GM12878 (cell line): ENCODE data around the gene FNDC3A. TPM values are rescaled to one million over a fixed set of nuclear protein-coding genes. Genes with fewer than 3 reads are reported as not detected.

Source experiments
- BHLHE40 ChIP-seq, 2 experiments: fragments of 450-650 bp in 1 of 2; IDR thresholded peaks; 2 replicates each; pipeline ENCODE4 v1.6.1; 2011 to 2017; ENCODE audit warnings: low read depth in 2 of 2, borderline replicate concordance in 1 of 2, improper control_type of control experiment in 1 of 2, low read length in 1 of 2, mild to moderate bottlenecking in 1 of 2
- MYC ChIP-seq: IDR thresholded peaks from 2 replicates; pipeline ENCODE4 v1.6.1; 2011; ENCODE audit warnings: mild to moderate bottlenecking, low read length, moderate library complexity, inconsistent platforms; ENCODE audit not compliant: insufficient read depth, insufficient replicate concordance, insufficient read length, severe bottlenecking
- POLR2A ChIP-seq: IDR thresholded peaks from 2 replicates; pipeline ENCODE4 v1.6.1; 2011; ENCODE audit warnings: low read depth, mild to moderate bottlenecking, low read length
- POLR2AphosphoS5 ChIP-seq: IDR thresholded peaks from 2 replicates; pipeline ENCODE4 v1.6.1; 2011; ENCODE audit warnings: mild to moderate bottlenecking, low read length, inconsistent platforms
- polyA plus RNA-seq, 11 experiments: library from polyadenylated mRNA; depleted of rRNA in 4 of 11; unstranded in 6 of 11; stranded (reverse) in 5 of 11; fragments of >200 nt; fragmentation: Nextera tagmentation in 4 of 11; fragmentation: Illumina TruSeq in 1 of 11; extraction: Ambion mirVana in 4 of 11; extraction: Trizol in 1 of 11; gene quantifications; 1 replicate in 1 of 11; 2 replicates in 10 of 11; pipeline versions ENCODE4 v1.2.1 to v1.2.3, GENCODE V29; 2011 to 2016; ENCODE audit warnings: inconsistent platforms in 2 of 11, missing spikeins in 2 of 11, low read depth in 1 of 11
- total RNA-seq, 4 experiments: library from RNA; depleted of rRNA in 3 of 4; stranded (reverse); fragments of >200 nt in 3 of 4; fragmentation: Illumina TruSeq in 1 of 4; extraction: Trizol in 1 of 4; gene quantifications; 2 replicates each; pipeline versions ENCODE4 v1.2.1 to v1.2.3, GENCODE V29; 2013 to 2021
- TF ChIP-seq, protein P1 (sequence below): fragments of 450-650 bp; IDR thresholded peaks from 2 replicates; pipeline ENCODE4 v1.6.1; 2017; ENCODE audit warnings: mild to moderate bottlenecking, moderate library complexity
- TF ChIP-seq, protein P2 (sequence below): fragments of 450-650 bp; IDR thresholded peaks from 2 replicates; pipeline ENCODE4 v1.6.1; 2016; ENCODE audit warnings: mild to moderate bottlenecking
- TF ChIP-seq, protein P3 (sequence below): fragments of 450-650 bp; formaldehyde crosslinking; IDR thresholded peaks from 2 replicates; pipeline ENCODE4 v1.5.0; 2022; ENCODE audit warnings: mild to moderate bottlenecking, missing genetic modification characterization

Gene FNDC3A
- total and polyA plus RNA-seq, 10 of the 15 experiments (the other 5 are each of a cell fraction or from before 2014, with no cell fraction given): 6.3 to 46.4 (median 22.8) TPM

DNA sequence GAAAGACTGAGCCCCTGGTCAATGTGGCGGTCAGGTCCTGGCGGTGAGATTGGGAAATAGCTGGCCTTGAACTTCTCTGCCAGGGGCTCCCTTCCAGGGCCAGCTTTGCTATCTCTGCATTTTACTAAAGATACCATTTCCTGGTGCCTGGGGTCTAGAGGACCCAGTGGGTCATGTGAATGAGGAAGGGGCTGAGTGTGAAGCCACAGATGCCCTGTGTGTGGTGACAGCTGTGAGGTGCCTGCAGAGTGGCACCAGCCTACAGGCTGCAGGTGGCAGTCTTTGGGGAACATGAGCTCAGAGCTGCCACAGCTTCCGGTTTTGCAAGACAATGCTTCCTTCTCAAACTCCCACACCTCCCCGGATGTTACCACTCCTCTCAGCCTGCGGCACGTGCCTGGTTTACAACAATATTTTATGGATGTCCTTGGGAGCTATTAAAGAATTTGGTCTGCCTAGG, 239.2 kb downstream of the FNDC3A start (continued):
- TF ChIP-seq, protein P1, sequence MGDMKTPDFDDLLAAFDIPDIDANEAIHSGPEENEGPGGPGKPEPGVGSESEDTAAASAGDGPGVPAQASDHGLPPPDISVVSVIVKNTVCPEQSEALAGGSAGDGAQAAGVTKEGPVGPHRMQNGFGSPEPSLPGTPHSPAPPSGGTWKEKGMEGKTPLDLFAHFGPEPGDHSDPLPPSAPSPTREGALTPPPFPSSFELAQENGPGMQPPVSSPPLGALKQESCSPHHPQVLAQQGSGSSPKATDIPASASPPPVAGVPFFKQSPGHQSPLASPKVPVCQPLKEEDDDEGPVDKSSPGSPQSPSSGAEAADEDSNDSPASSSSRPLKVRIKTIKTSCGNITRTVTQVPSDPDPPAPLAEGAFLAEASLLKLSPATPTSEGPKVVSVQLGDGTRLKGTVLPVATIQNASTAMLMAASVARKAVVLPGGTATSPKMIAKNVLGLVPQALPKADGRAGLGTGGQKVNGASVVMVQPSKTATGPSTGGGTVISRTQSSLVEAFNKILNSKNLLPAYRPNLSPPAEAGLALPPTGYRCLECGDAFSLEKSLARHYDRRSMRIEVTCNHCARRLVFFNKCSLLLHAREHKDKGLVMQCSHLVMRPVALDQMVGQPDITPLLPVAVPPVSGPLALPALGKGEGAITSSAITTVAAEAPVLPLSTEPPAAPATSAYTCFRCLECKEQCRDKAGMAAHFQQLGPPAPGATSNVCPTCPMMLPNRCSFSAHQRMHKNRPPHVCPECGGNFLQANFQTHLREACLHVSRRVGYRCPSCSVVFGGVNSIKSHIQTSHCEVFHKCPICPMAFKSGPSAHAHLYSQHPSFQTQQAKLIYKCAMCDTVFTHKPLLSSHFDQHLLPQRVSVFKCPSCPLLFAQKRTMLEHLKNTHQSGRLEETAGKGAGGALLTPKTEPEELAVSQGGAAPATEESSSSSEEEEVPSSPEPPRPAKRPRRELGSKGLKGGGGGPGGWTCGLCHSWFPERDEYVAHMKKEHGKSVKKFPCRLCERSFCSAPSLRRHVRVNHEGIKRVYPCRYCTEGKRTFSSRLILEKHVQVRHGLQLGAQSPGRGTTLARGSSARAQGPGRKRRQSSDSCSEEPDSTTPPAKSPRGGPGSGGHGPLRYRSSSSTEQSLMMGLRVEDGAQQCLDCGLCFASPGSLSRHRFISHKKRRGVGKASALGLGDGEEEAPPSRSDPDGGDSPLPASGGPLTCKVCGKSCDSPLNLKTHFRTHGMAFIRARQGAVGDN: no peak
- TF ChIP-seq, protein P2, sequence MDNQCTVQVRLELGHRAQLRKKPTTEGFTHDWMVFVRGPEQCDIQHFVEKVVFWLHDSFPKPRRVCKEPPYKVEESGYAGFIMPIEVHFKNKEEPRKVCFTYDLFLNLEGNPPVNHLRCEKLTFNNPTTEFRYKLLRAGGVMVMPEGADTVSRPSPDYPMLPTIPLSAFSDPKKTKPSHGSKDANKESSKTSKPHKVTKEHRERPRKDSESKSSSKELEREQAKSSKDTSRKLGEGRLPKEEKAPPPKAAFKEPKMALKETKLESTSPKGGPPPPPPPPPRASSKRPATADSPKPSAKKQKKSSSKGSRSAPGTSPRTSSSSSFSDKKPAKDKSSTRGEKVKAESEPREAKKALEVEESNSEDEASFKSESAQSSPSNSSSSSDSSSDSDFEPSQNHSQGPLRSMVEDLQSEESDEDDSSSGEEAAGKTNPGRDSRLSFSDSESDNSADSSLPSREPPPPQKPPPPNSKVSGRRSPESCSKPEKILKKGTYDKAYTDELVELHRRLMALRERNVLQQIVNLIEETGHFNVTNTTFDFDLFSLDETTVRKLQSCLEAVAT: no peak
- TF ChIP-seq BHLHE40 (IDR thresholded peaks at IDR 0.05; ENCODE audit: borderline replicate concordance in 1 of 2, low read depth in 2 of 2, low read length in 1 of 2): peak; percentile 73 to 78
- TF ChIP-seq POLR2A: no peak
- no peak for TF ChIP-seq POLR2AphosphoS5
- TF ChIP-seq MYC: no peak
- TF ChIP-seq, protein P3, sequence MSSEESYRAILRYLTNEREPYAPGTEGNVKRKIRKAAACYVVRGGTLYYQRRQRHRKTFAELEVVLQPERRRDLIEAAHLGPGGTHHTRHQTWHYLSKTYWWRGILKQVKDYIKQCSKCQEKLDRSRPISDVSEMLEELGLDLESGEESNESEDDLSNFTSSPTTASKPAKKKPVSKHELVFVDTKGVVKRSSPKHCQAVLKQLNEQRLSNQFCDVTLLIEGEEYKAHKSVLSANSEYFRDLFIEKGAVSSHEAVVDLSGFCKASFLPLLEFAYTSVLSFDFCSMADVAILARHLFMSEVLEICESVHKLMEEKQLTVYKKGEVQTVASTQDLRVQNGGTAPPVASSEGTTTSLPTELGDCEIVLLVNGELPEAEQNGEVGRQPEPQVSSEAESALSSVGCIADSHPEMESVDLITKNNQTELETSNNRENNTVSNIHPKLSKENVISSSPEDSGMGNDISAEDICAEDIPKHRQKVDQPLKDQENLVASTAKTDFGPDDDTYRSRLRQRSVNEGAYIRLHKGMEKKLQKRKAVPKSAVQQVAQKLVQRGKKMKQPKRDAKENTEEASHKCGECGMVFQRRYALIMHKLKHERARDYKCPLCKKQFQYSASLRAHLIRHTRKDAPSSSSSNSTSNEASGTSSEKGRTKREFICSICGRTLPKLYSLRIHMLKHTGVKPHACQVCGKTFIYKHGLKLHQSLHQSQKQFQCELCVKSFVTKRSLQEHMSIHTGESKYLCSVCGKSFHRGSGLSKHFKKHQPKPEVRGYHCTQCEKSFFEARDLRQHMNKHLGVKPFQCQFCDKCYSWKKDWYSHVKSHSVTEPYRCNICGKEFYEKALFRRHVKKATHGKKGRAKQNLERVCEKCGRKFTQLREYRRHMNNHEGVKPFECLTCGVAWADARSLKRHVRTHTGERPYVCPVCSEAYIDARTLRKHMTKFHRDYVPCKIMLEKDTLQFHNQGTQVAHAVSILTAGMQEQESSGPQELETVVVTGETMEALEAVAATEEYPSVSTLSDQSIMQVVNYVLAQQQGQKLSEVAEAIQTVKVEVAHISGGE (CRISPR knock-in tag): no peak
